Measurements from ENCODE around the gene PDCD7.
"Not testable (repeated sequence)": the region's sequence is repeated elsewhere in the genome, so short reads cannot be mapped to it uniquely, and the experiment has no call there.

GRCh38 chr15:65075607-65076395 is 57.8 kb downstream of the PDCD7 start:
- TF ChIP-seq HOXB13 (CRISPR knock-in tag; IDR thresholded peaks at IDR 0.05; ENCODE audit: low read depth); CTCF (IDR thresholded peaks at IDR 0.05); EP300 (IDR thresholded peaks at IDR 0.05); REST (IDR thresholded peaks at IDR 0.05); GATA3 (IDR thresholded peaks at IDR 0.05; ENCODE audit: borderline replicate concordance); KDM5A (IDR thresholded peaks at IDR 0.05); RCOR1 (IDR thresholded peaks at IDR 0.05; ENCODE audit: low read depth, low read length); POLR2A (IDR thresholded peaks at IDR 0.05; ENCODE audit: low read length); ZFP36 (IDR thresholded peaks at IDR 0.05; ENCODE audit: borderline replicate concordance, partially characterized antibody); HMGXB4 (CRISPR knock-in tag; IDR thresholded peaks at IDR 0.05; ENCODE audit: borderline replicate concordance); CEBPB (IDR thresholded peaks at IDR 0.05): not testable (repeated sequence)
- TF ChIP-seq, protein P1, sequence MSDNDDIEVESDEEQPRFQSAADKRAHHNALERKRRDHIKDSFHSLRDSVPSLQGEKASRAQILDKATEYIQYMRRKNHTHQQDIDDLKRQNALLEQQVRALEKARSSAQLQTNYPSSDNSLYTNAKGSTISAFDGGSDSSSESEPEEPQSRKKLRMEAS (IDR thresholded peaks at IDR 0.05), result not testable (repeated sequence)
